NAMALWA (cell line): ENCODE data around the gene KCNH1.
"Not testable (repeated sequence)": the region's sequence is repeated elsewhere in the genome, so short reads cannot be mapped to it uniquely, and the experiment has no call there.

Source experiments
- DNase-seq: peaks from one replicate; pipeline ENCODE4 v3.0.0-alpha.2; 2015; ENCODE audit warnings: low spot score

KCNH1 gene

GRCh38 chr1:210684466-210685294 is 449.3 kb downstream of the KCNH1 start:
- no peak for DNase-seq

GRCh38 chr1:210683403-210684047 is 450.4 kb downstream of the KCNH1 start:
- no peak for DNase-seq

- no peak for DNase-seq
Observed at GRCh38 chr1:210681158-210681557, 452.8 kb downstream of the KCNH1 start.

GRCh38 chr1:210678306-210678705 is 455.6 kb downstream of the KCNH1 start:
- no peak for DNase-seq

- no peak for DNase-seq
Observed at GRCh38 chr1:210677533-210677932, 456.4 kb downstream of the KCNH1 start.

GRCh38 chr1:210676539-210676938 is 457.4 kb downstream of the KCNH1 start:
- DNase-seq = no peak

- DNase-seq = no peak
Observed at GRCh38 chr1:210674151-210674550, 459.8 kb downstream of the KCNH1 start.

GRCh38 chr1:210669951-210670350 is 464.0 kb downstream of the KCNH1 start:
- no peak for DNase-seq

GRCh38 chr1:210663730-210664573 is 470.0 kb downstream of the KCNH1 start:
- no peak for DNase-seq

- no peak for DNase-seq
Observed at GRCh38 chr1:210662291-210663050, 471.5 kb downstream of the KCNH1 start.

- DNase-seq = not testable (repeated sequence)
Observed at GRCh38 chr1:210661520-210661919, 472.4 kb downstream of the KCNH1 start.

- DNase-seq = no peak
Observed at GRCh38 chr1:210657806-210658205, 476.1 kb downstream of the KCNH1 start.

GRCh38 chr1:210655511-210655910 is 478.4 kb downstream of the KCNH1 start:
- DNase-seq = no peak

GRCh38 chr1:210654176-210654981 is 479.6 kb downstream of the KCNH1 start:
- peak; percentile 19 for DNase-seq

- DNase-seq = peak; percentile 31
Observed at GRCh38 chr1:210653771-210654170, 480.2 kb downstream of the KCNH1 start.

- no peak for DNase-seq
Observed at GRCh38 chr1:210652329-210652954, 481.5 kb downstream of the KCNH1 start.

- no peak for DNase-seq
Observed at GRCh38 chr1:210650403-210650802, 483.5 kb downstream of the KCNH1 start.

GRCh38 chr1:210648588-210649269 is 485.2 kb downstream of the KCNH1 start:
- DNase-seq = no peak

GRCh38 chr1:210647406-210648333 is 486.3 kb downstream of the KCNH1 start:
- DNase-seq = no peak
